Caco-2 (cell line): ENCODE results near the gene IRF2BP2. TPM values are rescaled to one million over a fixed set of nuclear protein-coding genes. Genes with fewer than 3 reads are reported as not detected.

Source experiments
- BruUV-seq: library from RNA; stranded (reverse); fragments of 400-500 nt; replicated peaks from 2 replicates; lab custom pipeline; 2021; lab: Mats Ljungman, UMichigan
- CTCF ChIA-PET: fragments of 300-600 bp; sonication (Branson Sonifier 250); formaldehyde crosslinking; loops from one replicate; lab custom pipeline; 2022; ENCODE audit warnings: antibody characterized with exemption; lab: Charles Lee
- POLR2A ChIA-PET: fragments of 300-600 bp; sonication (Branson Sonifier 250); formaldehyde crosslinking; loops from one replicate; lab custom pipeline; 2022; ENCODE audit warnings: antibody characterized with exemption; lab: Charles Lee
- DNase-seq, 2 experiments: peaks; one replicate each; pipeline versions ENCODE4 v3.0.0 to v3.0.0-alpha.2; 2020 to 2022
- H3K27me3 ChIP-seq: replicated peaks from 2 replicates; pipeline ENCODE4 v1.6.0; 2011; ENCODE audit warnings: low read length; ENCODE audit not compliant: control insufficient read depth, insufficient read depth
- H3K36me3 ChIP-seq: 2 replicates; pipeline ENCODE4 v1.5.1; 2011; ENCODE audit warnings: low read length; ENCODE audit not compliant: control insufficient read depth, insufficient read depth
- H3K4me1 ChIP-seq: fragments of 250-450 bp; sonication (Bioruptor Pico); 2 replicates; pipeline ENCODE4 v1.5.1; 2020; ENCODE audit warnings: mild to moderate bottlenecking
- H3K4me3 ChIP-seq: 2 replicates; pipeline ENCODE4 v1.5.1; 2011; ENCODE audit warnings: low read depth, mild to moderate bottlenecking, control low read depth, low read length
- H3K9me3 ChIP-seq: fragments of 250-450 bp; sonication (Bioruptor Pico); 2 replicates; pipeline ENCODE4 v1.5.1; 2020; ENCODE audit warnings: mild to moderate bottlenecking, moderate library complexity
- H3K27ac Mint-ChIP-seq: one replicate; pipeline ENCODE4 v1.8.0; 2022; ENCODE audit warnings: mixed read lengths; ENCODE audit not compliant: unreplicated experiment
- H3K27me3 Mint-ChIP-seq: one replicate; pipeline ENCODE4 v1.8.0; 2022; ENCODE audit warnings: mixed read lengths; ENCODE audit not compliant: insufficient read depth, unreplicated experiment
- H3K36me3 Mint-ChIP-seq: one replicate; pipeline ENCODE4 v1.8.0; 2022; ENCODE audit warnings: mild to moderate bottlenecking, mixed read lengths; ENCODE audit not compliant: insufficient read depth, unreplicated experiment
- H3K4me1 Mint-ChIP-seq: one replicate; pipeline ENCODE4 v1.8.0; 2022; ENCODE audit warnings: low read depth, mixed read lengths; ENCODE audit not compliant: unreplicated experiment
- H3K4me3 Mint-ChIP-seq: one replicate; pipeline ENCODE4 v1.8.0; 2022; ENCODE audit warnings: mild to moderate bottlenecking, moderate library complexity, mixed read lengths; ENCODE audit not compliant: unreplicated experiment
- H3K9me3 Mint-ChIP-seq: one replicate; pipeline ENCODE4 v1.8.0; 2022; ENCODE audit warnings: mixed read lengths; ENCODE audit not compliant: unreplicated experiment
- intact Hi-C: fragments of 100-400 bp; cut with micrococcal nuclease; formaldehyde crosslinking; loops from one replicate; pipeline ENCODE4 v1.10.0; 2022; ENCODE audit not compliant: unreplicated experiment
- total RNA-seq: library from RNA; stranded (reverse); gene quantifications from 2 replicates; pipeline ENCODE4 v1.2.3, GENCODE V29; 2022
- TF ChIP-seq, protein P1 (sequence below), 2 experiments: fragments of 200-600 bp in 1 of 2; IDR thresholded peaks; 1 replicate in 1 of 2; 2 replicates in 1 of 2; pipeline versions ENCODE4 v1.5.1 to v1.8.0; 2011 to 2022; ENCODE audit warnings: antibody characterized with exemption in 1 of 2, control low read depth in 1 of 2, inconsistent platforms in 1 of 2, low read depth in 1 of 2, low read length in 1 of 2, mild to moderate bottlenecking in 1 of 2, moderate library complexity in 1 of 2; ENCODE audit not compliant: insufficient read depth in 1 of 2, severe bottlenecking in 1 of 2, unreplicated experiment in 1 of 2

Gene IRF2BP2
- total RNA-seq, 1 experiment from 2014 or later = 135 TPM

GRCh38 chr1:234578087-234578486, 31.9 kb downstream of the IRF2BP2 start:
- H3K27me3 Mint-ChIP-seq = no peaks in the 10 kb centered on the region
- ChIA-PET POLR2A (no interaction called here), CTCF (no interaction called here)
- H3K36me3 ChIP-seq = no peaks in the 10 kb centered on the region
- H3K27me3 ChIP-seq = no peaks in the 10 kb centered on the region
- H3K36me3 Mint-ChIP-seq = no peaks in the 10 kb centered on the region
- no peaks in the 10 kb centered on the region for H3K4me1 ChIP-seq
- intact Hi-C loops = no loop called here
- H3K4me3 Mint-ChIP-seq = no peak overlapping the region
- H3K4me3 ChIP-seq = no peak overlapping the region
- H3K4me1 Mint-ChIP-seq = no peaks in the 10 kb centered on the region
- no peak for DNase-seq
- no peak overlapping the region for H3K27ac Mint-ChIP-seq
- no peaks in the 10 kb centered on the region for H3K9me3 ChIP-seq
- no peaks in the 10 kb centered on the region for H3K9me3 Mint-ChIP-seq
- BruUV-seq = no TSS peak
- TF ChIP-seq, protein P1, sequence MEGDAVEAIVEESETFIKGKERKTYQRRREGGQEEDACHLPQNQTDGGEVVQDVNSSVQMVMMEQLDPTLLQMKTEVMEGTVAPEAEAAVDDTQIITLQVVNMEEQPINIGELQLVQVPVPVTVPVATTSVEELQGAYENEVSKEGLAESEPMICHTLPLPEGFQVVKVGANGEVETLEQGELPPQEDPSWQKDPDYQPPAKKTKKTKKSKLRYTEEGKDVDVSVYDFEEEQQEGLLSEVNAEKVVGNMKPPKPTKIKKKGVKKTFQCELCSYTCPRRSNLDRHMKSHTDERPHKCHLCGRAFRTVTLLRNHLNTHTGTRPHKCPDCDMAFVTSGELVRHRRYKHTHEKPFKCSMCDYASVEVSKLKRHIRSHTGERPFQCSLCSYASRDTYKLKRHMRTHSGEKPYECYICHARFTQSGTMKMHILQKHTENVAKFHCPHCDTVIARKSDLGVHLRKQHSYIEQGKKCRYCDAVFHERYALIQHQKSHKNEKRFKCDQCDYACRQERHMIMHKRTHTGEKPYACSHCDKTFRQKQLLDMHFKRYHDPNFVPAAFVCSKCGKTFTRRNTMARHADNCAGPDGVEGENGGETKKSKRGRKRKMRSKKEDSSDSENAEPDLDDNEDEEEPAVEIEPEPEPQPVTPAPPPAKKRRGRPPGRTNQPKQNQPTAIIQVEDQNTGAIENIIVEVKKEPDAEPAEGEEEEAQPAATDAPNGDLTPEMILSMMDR (IDR thresholded peaks at IDR 0.05; ENCODE audit: insufficient read depth in 1 of 2, low read depth in 1 of 2, low read length in 1 of 2, severe bottlenecking in 1 of 2, unreplicated experiment in 1 of 2) = no peak

- no TSS peak for BruUV-seq
- no peaks in the 10 kb centered on the region for H3K4me1 ChIP-seq
- intact Hi-C loops = no loop called here
- H3K4me3 ChIP-seq = no peak overlapping the region
- CTCF ChIA-PET = no interaction called here
- no peaks in the 10 kb centered on the region for H3K36me3 ChIP-seq
- Mint-ChIP-seq H3K36me3 (no peaks in the 10 kb centered on the region), H3K27me3 (no peaks in the 10 kb centered on the region), H3K4me3 (no peak overlapping the region), H3K4me1 (peaks cover 10% of the 10 kb centered on the region), H3K9me3 (no peaks in the 10 kb centered on the region), H3K27ac (no peak overlapping the region)
- no peaks in the 10 kb centered on the region for H3K9me3 ChIP-seq
- TF ChIP-seq, protein P1 (IDR thresholded peaks at IDR 0.05; ENCODE audit: insufficient read depth in 1 of 2, low read depth in 1 of 2, low read length in 1 of 2, severe bottlenecking in 1 of 2, unreplicated experiment in 1 of 2) = no peak
- no peaks in the 10 kb centered on the region for H3K27me3 ChIP-seq
- POLR2A ChIA-PET = interaction anchor here (0.6 kb wide), 1 partner anchor 64 kb away, joined by 3 read pairs; no protein-coding TSS in a partner anchor
- DNase-seq = peak in 1 of 2 experiments; percentile 27
These were observed 36.2 kb downstream of the IRF2BP2 start for GRCh38 chr1:234573711-234574299.

DNA sequence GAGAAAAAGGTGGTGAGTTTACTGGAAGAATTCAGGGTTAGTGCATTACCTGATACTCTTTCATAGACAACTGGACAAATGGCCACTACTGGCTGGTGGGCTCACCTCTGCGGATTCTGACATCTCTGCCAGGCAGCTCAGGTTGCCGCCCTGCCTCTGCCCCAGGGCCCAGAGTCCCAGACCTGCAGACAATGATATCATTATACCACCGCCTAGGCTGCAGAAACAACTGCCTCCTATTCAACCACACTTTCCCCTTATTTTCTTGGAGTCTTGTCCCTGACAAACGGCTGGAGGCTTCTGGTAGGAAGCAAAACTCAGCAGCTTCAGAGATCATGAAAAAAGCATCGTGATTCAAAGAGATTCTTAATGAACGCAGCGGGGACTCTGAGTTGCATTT, 37.0 kb downstream of the IRF2BP2 start:
- ChIA-PET POLR2A (no interaction called here), CTCF (no interaction called here)
- Mint-ChIP-seq H3K27ac (no peak overlapping the region), H3K4me1 (peaks cover 10% of the 10 kb centered on the region), H3K36me3 (no peaks in the 10 kb centered on the region), H3K9me3 (no peaks in the 10 kb centered on the region), H3K4me3 (no peak overlapping the region), H3K27me3 (no peaks in the 10 kb centered on the region)
- intact Hi-C loops = no loop called here
- no peaks in the 10 kb centered on the region for H3K9me3 ChIP-seq
- H3K4me1 ChIP-seq = no peaks in the 10 kb centered on the region
- H3K4me3 ChIP-seq = no peak overlapping the region
- no TSS peak for BruUV-seq
- no peaks in the 10 kb centered on the region for H3K36me3 ChIP-seq
- TF ChIP-seq, protein P1 (IDR thresholded peaks at IDR 0.05; ENCODE audit: insufficient read depth in 1 of 2, low read depth in 1 of 2, low read length in 1 of 2, severe bottlenecking in 1 of 2, unreplicated experiment in 1 of 2) = no peak
- DNase-seq = no peak
- no peaks in the 10 kb centered on the region for H3K27me3 ChIP-seq
